DMS114 treated with DMSO at 0.1 percent for 48 hours (cell line): Measurements from ENCODE around the gene PLCG1.

Source experiments
- DNase-seq: peaks from one replicate; lab custom pipeline; 2025; ENCODE audit not compliant: unreplicated experiment; lab: John Stamatoyannopoulos, UW

Gene PLCG1

DNA sequence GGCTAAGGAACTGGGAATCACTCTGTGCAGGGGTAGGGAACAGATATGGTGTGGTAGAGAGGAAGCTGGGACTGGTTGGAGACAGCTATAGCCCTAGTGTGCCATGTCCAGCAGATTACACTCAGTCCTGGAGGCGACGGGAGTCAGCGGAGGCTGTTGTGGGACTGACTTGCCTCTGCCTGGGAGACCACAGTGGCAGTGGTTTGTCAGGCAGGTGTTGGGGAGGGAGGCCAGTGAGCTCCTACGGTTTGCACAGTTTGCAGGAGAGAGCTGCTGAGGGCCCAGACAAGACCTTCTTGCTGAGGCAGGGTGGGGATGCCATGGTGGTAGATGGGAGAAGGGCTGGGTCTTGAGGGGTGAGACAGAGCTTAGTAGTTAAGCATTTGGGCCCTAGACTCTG is 4.9 kb downstream of the PLCG1 start:
- DNase-seq: no peak

DNA sequence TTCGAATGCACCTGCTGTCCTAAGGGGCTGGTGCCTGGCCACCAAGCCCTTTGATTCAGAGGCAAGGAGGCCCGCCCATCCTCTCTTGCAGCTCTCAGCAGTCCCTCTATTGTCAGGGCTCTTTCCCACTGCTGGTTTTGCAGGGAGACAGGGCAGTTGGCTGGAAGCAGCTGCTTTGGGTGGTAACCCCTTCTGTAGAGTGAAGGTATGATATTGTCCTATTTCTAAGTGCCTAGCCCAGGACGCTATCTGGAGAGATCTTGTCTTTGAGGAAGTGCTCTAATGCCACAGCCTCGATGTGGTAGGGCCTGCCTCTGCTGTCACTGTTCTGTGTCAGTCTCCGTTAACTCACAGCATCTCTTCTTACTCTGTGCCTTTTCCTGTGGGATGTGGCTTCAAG is 5.6 kb downstream of the PLCG1 start:
- no peak for DNase-seq

DNA sequence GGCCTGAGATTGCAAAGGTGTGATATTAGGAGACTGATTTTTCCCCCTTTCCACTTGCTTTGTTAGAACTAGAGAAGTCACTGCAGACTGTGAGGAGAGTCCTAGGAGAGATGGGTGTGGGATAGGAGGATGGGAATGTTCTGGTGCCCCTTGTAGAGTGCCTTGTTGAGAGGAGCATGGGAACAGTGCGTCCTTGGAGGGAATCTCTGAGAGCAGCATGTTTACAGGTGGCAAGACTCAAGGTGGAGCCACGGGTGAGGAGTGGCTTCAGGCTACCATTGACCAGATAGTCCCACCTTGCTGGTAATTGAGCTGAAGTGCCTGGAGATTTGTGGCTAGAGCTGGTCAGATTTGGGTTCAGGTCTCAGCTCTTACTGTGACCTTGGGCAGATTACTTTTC is 6.0 kb downstream of the PLCG1 start:
- DNase-seq: no peak

DNA sequence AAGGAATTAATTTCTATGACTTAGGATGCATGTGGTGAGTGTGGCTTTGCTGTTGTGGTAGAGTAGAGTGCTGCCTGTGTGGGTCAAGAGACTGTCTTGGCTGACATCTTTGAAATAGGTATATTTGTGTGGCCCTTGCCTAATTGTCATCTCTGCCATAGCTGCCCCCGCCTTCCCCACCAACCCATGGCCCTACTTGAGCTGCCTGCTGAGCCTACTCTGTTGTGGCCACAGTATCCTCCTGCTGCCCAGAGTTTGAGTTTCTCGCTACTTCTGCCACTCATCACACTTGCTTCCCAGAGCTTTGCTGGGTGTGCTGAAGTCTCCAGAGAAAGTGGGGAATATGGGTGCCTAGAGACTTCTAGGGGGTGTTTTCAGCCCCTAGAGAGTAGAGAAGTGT is 8.0 kb downstream of the PLCG1 start:
- no peak for DNase-seq

DNA sequence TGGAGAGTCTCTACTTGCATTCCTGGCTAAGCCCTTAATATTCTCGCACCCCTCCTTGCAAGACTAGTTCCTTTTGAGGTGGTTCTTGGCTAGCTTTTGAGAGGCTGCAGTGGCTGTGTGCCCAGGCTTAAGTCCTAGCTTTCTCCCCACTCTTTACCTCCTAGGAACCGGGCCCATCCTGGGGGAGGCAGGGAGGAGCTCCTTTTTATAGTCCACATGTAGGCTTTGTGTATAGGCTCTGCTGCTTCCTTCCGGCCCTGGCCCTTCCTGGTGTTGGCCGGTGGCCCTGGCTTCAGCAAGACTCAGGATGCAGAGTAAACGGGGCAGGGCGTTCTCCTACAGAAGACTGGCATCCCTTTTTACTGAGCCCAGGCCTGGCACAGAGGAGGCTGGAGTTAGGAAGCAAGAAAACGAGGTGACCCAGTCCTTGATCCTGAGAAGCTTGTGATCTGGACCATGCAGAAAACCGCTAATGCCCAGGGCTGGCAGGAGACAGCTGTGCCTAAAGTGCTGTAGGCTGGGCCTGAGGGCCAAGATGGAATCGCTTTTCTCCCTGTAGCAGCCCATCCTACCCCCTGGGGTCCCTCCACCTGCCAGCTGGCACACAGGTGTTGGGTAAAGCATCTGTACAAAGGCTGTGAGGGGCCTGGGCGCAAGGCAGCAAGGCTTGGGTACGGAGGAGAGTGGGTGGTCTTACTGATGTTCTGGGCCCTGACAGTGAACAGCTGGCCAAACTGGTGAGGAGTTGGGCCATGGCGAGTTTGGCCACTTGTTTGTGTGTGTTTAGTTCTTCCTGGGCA is 8.7 kb downstream of the PLCG1 start:
- DNase-seq: no peak

DNA sequence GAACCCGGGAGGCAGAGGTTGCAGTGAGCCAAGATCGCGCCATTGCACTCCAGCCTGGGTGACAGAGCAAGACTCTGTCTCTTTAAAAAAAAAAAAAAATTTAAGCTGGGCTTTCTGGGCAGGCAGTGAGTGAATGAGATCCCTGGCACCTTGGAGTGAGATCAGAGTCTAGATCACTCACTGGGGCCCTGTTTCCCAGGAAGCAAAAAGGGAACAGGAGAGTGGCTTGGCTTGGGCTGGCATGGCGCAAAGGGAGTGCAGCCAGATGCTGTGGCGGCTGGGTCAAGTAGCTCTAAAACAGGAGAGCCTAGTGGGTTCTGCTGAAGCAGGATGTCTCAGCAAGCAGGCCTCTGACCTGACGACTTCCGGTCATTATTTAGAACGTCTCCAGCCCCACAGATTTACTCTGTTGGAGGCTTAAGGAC is 10.4 kb downstream of the PLCG1 start:
- DNase-seq: no peak

DNA sequence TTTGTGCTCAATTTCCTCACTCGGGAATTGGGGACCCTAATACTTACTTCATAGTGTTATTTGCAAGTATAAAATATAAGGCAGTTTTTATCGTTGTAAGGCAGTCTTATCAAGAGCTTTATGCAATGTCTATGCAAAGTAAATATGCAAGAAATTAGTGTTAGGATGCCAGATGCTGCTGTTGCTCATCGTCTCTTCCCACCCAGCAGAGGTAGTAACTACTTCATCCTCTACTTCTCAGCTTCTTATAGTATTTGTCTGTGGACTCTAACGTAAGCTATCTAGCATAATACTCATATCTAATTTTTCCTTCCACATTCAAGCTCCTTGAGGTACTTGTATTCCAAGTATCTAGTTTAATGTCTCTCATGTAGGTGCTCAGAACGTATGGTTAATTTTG is 11.6 kb downstream of the PLCG1 start:
- no peak for DNase-seq

DNA sequence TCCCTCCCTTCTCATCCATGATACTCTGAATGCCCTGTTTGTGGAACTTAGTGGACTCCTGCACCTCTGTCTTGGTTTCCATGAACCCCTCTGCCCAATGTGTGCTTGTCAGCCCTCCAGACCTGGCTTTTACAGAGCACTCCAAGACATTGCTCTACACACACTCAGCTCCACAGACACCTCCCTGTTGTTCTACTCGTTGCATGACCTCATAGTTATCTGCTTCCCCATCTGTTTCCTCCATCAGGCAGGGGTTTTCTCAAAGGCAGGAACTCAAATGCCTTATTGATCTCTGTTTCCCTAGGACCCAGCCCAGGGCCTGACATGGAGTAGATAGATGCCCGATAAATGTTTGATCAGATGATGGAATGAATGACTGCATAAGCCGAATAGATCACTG is 13.3 kb downstream of the PLCG1 start:
- DNase-seq: no peak

DNA sequence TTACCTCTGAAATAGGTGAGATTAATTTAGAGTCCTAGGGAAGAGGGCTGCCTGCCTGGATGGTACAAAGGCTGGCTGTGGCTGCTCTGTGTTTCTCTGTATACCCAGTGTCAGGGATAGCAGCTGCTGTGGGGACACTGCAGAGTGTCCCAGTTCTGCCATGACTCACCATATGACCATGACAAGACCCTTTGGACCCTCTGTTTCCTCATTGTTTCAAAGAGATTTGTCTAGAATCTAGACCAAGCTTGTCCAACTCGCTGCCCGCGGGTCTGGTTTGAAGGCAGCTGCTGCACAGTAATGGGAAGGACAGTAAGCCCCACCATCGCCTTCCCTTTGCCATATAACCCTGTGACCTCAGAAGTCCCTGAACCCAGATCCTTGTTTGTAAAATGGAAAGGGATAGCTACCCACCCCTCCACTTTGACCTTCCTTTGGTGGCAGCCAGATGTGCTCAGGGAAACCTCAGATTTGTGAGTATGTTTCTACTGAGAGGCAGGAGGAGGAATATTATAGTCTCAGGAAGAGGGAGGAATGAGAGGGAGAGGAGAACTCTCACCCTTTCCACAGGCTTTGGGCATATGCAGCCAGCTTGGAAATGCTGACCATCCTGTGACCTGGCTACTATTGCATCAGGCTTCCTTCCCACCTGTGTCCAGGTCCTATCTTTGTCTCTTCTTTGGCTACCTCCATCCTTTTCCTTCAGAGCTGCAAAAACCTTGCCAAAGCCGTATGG is 14.0 kb downstream of the PLCG1 start:
- DNase-seq: no peak

DNA sequence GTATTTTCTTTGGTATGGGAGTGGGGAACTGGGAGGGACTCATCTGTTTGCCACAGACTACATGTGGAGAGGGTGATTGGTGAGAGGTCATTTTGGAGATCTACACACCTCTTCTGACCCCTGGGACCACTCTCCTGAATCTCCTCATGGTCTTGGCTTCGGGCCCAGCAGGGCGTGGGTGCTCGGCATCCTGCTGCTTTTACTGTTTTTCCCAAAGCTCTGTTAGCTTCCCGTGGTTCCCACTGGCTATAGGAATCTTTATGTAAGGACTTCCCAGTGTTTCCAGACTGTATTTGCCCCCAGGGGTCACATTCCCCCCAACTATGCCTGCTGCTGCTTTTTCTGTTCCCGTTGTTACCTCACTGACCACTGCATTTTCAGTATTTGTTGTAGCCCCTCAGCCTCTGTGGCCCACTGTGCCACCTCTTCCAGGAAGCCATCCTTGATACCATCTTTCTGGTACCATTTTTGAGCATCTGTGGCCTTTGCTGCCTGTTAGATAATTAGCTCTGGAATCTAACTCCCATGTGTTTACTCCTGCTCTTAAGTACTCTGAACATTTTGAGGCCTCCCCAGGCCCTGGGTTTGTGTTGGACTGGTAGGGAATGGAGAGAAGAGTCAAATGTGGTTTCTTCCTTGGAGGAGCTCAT is 14.9 kb downstream of the PLCG1 start:
- DNase-seq: no peak

DNA sequence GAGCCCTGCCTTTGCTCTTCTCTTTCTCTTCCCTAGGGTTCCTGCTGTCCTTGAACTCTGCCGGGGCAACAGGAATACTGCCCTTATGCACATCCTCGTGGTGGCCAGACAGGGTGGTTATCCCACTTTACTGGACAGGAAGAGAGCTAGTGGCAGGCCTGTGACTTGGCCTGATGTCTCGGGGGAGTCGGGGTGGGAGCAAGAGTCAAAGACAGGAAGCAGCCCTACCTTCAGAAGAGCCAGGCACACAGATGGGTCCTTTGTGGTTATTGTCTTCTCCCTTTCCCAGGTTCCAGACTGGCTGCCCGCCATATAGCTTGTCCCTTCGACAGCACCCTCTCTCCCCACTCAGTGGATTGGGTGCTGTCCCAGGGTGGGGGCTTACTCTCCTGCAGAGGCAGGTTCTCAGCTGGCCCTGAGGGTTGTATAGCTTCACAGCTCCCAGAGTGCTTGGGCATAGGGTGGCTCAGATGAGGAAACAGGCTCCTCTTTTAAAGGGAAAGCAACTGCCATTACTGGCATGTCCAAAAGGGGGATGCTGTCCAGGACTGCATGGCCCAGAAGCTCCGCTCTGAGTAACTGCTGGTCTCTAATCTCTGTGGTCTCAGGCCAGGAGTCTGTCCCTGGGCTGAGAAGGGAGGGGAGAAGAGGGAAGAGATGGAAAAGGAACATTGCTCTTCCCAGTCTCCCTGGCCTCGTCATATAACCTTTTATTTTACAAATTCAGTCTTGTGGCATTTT is 17.3 kb downstream of the PLCG1 start:
- no peak for DNase-seq

DNA sequence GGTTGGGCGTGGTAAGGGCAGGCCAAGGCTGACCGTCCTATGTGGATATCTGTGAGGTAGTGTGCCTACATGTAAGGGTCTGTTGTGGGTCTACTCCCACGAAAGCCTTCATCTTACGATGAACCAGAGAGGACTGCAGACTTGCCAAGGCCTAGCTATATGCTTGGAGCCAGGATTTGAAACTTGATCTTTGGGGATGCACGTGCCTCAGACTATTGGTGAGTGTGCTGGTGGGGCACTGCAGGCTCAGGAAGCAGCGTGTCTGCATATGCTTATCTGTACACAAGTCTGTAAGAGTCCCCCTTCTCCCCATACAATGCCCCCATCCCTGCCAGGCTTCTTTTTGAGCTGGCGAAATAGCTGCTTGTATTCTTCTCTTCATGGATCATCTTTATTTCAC is 17.9 kb downstream of the PLCG1 start:
- DNase-seq: no peak

DNA sequence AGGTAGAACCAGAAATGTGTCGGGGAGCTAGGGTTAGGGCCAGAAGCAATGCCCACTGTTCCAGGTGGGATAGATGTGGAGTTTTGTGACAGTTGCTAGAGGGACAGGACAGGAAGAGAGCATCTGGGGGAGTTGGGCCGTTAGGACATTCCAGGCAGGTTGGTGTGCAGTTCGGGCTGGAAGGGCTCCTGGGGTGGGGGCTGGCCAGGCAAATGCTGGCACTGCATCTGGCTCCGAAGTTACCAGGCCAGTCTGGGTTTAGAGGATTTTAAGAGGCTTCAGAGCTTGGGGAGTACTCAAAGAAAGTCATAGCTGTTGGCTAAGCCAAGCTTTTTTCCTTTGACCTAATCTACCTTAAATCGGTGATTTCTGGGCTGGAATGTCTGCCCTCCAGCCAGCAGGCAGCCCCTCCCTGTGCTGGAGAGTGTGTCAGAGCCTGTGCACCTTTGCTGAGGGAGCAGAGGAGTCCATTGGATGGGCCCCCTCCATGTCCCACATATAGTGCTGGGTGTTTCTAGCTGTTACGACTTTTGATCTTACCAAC is 20.8 kb downstream of the PLCG1 start:
- no peak for DNase-seq

DNA sequence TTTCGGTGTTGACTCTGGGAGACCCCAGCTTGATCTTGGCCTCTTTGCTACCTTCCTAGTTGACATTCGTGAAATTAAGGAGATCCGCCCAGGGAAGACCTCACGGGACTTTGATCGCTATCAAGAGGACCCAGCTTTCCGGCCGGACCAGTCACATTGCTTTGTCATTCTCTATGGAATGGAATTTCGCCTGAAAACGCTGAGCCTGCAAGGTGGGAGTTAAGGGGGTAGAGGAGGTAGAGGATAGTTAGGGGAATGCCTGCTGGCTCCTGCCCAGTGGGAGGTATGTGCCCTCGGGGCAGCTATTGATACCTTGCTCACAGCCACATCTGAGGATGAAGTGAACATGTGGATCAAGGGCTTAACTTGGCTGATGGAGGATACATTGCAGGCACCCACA is 22.2 kb downstream of the PLCG1 start:
- no peak for DNase-seq

DNA sequence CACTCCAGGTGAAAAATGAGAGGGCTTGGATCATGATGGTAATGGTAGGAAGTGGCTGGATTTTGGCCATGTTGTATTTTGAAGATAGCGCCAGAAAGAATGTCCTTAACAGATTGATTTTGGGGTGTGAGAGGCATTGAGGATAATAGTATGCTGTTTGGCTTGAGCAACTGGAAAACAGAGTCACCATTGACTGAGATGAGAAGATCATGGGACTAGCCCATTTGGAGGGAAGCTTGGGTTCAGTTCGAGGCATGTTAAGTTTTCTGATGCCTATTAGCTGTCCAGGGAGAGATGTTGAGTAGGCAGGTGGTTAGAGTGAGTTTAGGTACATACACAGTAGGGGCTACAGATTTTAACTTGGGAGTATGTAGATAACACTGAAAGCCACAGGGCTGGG is 23.3 kb downstream of the PLCG1 start:
- DNase-seq: no peak

DNA sequence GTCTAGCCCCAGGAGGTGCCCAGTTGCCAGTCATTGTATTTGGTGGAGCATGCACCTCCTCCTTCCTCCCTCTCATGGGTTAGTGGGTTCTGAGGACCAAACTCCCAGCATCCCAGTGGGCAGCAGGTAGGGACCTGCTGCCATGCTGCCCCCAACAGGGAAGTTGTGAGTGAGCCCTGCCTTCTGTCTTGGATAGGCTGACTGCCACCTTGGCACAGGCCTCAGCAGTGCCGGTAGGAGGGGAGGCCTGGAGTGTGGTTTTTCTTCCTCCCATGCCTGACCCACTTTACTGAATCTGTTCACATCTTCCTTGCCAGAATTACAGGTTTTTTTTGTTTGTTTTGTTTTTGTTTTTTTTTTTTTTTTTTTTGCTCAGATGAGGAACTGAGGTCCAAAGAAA is 24.5 kb downstream of the PLCG1 start:
- DNase-seq: no peak

DNA sequence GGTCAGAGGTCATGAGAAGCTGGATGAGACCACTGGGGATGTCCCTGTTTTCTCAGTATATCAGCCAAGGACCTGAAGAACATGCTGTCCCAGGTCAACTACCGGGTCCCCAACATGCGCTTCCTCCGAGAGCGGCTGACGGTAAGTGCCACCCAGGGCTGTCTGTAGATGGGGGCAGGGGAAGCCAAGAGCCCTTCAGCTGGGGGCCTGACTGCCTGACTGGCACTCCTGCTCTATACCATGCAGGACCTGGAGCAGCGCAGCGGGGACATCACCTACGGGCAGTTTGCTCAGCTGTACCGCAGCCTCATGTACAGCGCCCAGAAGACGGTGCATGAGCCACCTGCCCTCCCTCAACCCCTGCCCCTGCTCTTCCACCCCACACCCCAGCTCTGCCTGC is 25.1 kb downstream of the PLCG1 start:
- DNase-seq: no peak

DNA sequence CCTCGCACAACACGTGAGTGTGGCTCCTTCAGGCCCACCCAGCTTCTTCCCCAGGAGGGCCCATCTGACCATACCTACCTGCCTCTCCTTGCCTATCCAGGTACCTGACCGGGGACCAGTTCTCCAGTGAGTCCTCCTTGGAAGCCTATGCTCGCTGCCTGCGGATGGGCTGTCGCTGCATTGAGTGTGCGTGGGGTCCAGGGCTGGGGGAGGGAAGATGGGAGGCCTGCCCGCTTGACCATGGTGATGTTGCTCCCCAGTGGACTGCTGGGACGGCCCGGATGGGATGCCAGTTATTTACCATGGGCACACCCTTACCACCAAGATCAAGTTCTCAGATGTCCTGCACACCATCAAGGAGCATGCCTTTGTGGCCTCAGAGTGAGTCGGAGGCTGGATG is 26.5 kb downstream of the PLCG1 start:
- DNase-seq: no peak

DNA sequence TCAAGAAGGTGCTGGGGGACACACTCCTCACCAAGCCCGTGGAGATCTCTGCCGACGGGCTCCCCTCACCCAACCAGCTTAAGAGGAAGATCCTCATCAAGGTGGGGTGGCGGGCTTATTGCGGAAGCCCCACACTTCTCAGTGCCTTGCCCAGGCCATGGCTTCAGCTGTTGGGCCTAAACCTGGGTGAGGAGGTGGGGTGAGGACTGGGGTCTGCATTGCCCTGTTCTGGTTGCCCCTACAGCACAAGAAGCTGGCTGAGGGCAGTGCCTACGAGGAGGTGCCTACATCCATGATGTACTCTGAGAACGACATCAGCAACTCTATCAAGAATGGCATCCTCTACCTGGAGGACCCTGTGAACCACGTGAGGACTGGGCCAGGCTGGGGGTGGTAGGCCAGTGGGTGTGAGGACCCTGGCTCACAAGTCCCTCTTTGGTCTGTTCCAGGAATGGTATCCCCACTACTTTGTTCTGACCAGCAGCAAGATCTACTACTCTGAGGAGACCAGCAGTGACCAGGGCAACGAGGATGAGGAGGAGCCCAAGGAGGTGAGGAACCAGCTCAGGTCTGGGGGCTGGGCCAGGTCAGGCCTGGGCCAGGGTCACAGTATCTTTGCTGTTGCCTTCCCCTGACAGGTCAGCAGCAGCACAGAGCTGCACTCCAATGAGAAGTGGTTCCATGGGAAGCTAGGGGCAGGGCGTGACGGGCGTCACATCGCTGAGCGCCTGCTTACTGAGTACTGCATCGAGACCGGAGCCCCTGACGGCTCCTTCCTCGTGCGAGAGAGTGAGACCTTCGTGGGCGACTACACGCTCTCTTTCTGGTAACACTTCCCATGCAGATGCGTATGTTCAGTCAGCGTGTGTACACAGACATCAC is 27.9 kb downstream of the PLCG1 start:
- no peak for DNase-seq
